Fibroblast of lung (primary cell): ENCODE data around the gene GPR141. TPM values are rescaled to one million over a fixed set of nuclear protein-coding genes. Genes with fewer than 3 reads are reported as not detected.

ENCODE experiments used
- DNase-seq, 2 donors: peaks; one replicate each; pipeline versions ENCODE4 v3.0.0 to v3.0.0-alpha.2; 2010; ENCODE audit warnings: low read depth in 2 of 2
- H2AFZ ChIP-seq: 2 replicates; pipeline ENCODE4 v1.5.1; 2012; ENCODE audit warnings: low read length, control low read depth, inconsistent platforms
- H3K27ac ChIP-seq: 2 replicates; pipeline ENCODE4 v1.5.1; 2011; ENCODE audit warnings: low read length, control low read depth; ENCODE audit not compliant: insufficient read depth
- H3K27me3 ChIP-seq: 2 replicates; pipeline ENCODE4 v1.5.1; 2011; ENCODE audit warnings: mild to moderate bottlenecking, low read length; ENCODE audit not compliant: control insufficient read depth, insufficient read depth
- H3K36me3 ChIP-seq: 2 replicates; pipeline ENCODE4 v1.5.1; 2011; ENCODE audit warnings: low read length; ENCODE audit not compliant: control insufficient read depth, insufficient read depth
- H3K4me1 ChIP-seq: 2 replicates; pipeline ENCODE4 v1.5.1; 2011; ENCODE audit warnings: low read length; ENCODE audit not compliant: control insufficient read depth, insufficient read depth; ENCODE audit errors: extremely low read depth
- H3K4me2 ChIP-seq: 2 replicates; pipeline ENCODE4 v1.5.1; 2011; ENCODE audit warnings: low read length, control low read depth; ENCODE audit not compliant: insufficient read depth; ENCODE audit errors: extremely low read depth
- H3K4me3 ChIP-seq, 4 experiments: fragments of 200-600 bp in 1 of 4; sonication (generic) in 1 of 4; replicated peaks in 1 of 4; 2 replicates each; pipeline ENCODE4 v1.5.1; 2011 to 2016; ENCODE audit warnings: low read length in 4 of 4, low read depth in 3 of 4, mild to moderate bottlenecking in 3 of 4, control low read depth in 2 of 4, inconsistent platforms in 1 of 4, mixed read lengths in 1 of 4; ENCODE audit not compliant: insufficient read depth in 1 of 4; ENCODE audit errors: control extremely low read depth in 1 of 4
- H3K79me2 ChIP-seq: 2 replicates; pipeline ENCODE4 v1.5.1; 2012; ENCODE audit warnings: mild to moderate bottlenecking, low read length, inconsistent platforms; ENCODE audit not compliant: control insufficient read depth, insufficient read depth
- H3K9ac ChIP-seq: 2 replicates; pipeline ENCODE4 v1.5.1; 2011; ENCODE audit warnings: mild to moderate bottlenecking, low read length, control low read depth; ENCODE audit not compliant: insufficient read depth
- H3K9me3 ChIP-seq: 2 replicates; pipeline ENCODE4 v1.5.1; 2012; ENCODE audit warnings: low read depth, low read length; ENCODE audit not compliant: control insufficient read depth, insufficient read depth
- H4K20me1 ChIP-seq: 2 replicates; pipeline ENCODE4 v1.5.1; 2011; ENCODE audit warnings: low read length; ENCODE audit not compliant: control insufficient read depth, insufficient read depth; ENCODE audit errors: extremely low read depth
- CTCF ChIP-seq, 2 donors: IDR thresholded peaks in 1 of 2; conservative IDR thresholded peaks in 1 of 2; 1 replicate in 1 of 2; 2 replicates in 1 of 2; pipeline ENCODE4 v1.5.1; 2011 to 2012; ENCODE audit warnings: low read length in 2 of 2, control low read depth in 1 of 2, inconsistent platforms in 1 of 2, low read depth in 1 of 2, mild to moderate bottlenecking in 1 of 2
- EZH2 ChIP-seq: IDR thresholded peaks from 2 replicates; pipeline ENCODE4 v1.5.1; 2012; ENCODE audit warnings: low read length, control low read depth, mild to moderate bottlenecking; ENCODE audit errors: missing control alignments
- polyA plus RNA-seq, 2 donors: library from polyadenylated mRNA; depleted of rRNA in 1 of 2; stranded (reverse) in 1 of 2; unstranded in 1 of 2; fragments of >200 nt; gene quantifications; 2 replicates each; pipeline ENCODE4 v1.2.1, GENCODE V29; 2011 to 2012; ENCODE audit warnings: missing spikeins in 1 of 2
- total RNA-seq: library from RNA; depleted of rRNA; stranded (reverse); fragments of >200 nt; gene quantifications from 2 replicates; pipeline ENCODE4 v1.2.1, GENCODE V29; 2014

GPR141 gene
- total and polyA plus RNA-seq, 2 donors (not counting 1 experiment from before 2014, with no cell fraction given) = not detected

- DNase-seq = no peak
- no peak overlapping the region for H3K9ac ChIP-seq
- no peaks in the 10 kb centered on the region for H3K9me3 ChIP-seq
- H3K27ac ChIP-seq = no peak overlapping the region
- TF ChIP-seq EZH2 (no peak), CTCF (conservative IDR thresholded peaks at IDR 0.05 in 1 of 2, IDR thresholded peaks at IDR 0.05 in 1 of 2; ENCODE audit: low read depth in 1 of 2, low read length in 2 of 2) (no peak)
- no peaks in the 10 kb centered on the region for H3K36me3 ChIP-seq
- no peaks in the 10 kb centered on the region for H3K4me1 ChIP-seq
- H4K20me1 ChIP-seq = no peaks in the 10 kb centered on the region
- no peaks in the 10 kb centered on the region for H3K27me3 ChIP-seq
- no peak overlapping the region for H3K4me2 ChIP-seq
- no peak overlapping the region for H2AFZ ChIP-seq
- no peaks in the 10 kb centered on the region for H3K79me2 ChIP-seq
- no peak overlapping the region for H3K4me3 ChIP-seq
Measured at GRCh38 chr7:37643876-37644275, 39.7 kb upstream of the GPR141 start.

GRCh38 chr7:37645282-37646050 is 38.1 kb upstream of the GPR141 start:
- no peak overlapping the region for H2AFZ ChIP-seq
- no peak overlapping the region for H3K9ac ChIP-seq
- no peak overlapping the region for H3K4me3 ChIP-seq
- no peak for TF ChIP-seq EZH2
- TF ChIP-seq CTCF (conservative IDR thresholded peaks at IDR 0.05 in 1 of 2, IDR thresholded peaks at IDR 0.05 in 1 of 2; ENCODE audit: low read depth in 1 of 2, low read length in 2 of 2) = no peak
- H3K27me3 ChIP-seq = no peaks in the 10 kb centered on the region
- H3K9me3 ChIP-seq = no peaks in the 10 kb centered on the region
- H3K27ac ChIP-seq = no peak overlapping the region
- no peak overlapping the region for H3K4me2 ChIP-seq
- no peak for DNase-seq
- H3K4me1 ChIP-seq = no peaks in the 10 kb centered on the region
- H3K79me2 ChIP-seq = no peaks in the 10 kb centered on the region
- no peaks in the 10 kb centered on the region for H4K20me1 ChIP-seq
- H3K36me3 ChIP-seq = no peaks in the 10 kb centered on the region

GRCh38 chr7:37656913-37657530 is 26.5 kb upstream of the GPR141 start:
- H3K36me3 ChIP-seq = no peaks in the 10 kb centered on the region

More at GRCh38 chr7:37656913-37657530, 26.5 kb upstream of the GPR141 start:
- Histone ChIP-seq H3K4me3 (no peak overlapping the region), H3K9ac (no peak overlapping the region), H3K27ac (no peak overlapping the region), H3K9me3 (no peaks in the 10 kb centered on the region), H3K27me3 (no peaks in the 10 kb centered on the region), H4K20me1 (no peaks in the 10 kb centered on the region), H2AFZ (no peak overlapping the region), H3K79me2 (no peaks in the 10 kb centered on the region), H3K4me1 (no peaks in the 10 kb centered on the region), H3K4me2 (no peak overlapping the region)
- no peak for TF ChIP-seq EZH2
- TF ChIP-seq CTCF (conservative IDR thresholded peaks at IDR 0.05 in 1 of 2, IDR thresholded peaks at IDR 0.05 in 1 of 2; ENCODE audit: low read depth in 1 of 2, low read length in 2 of 2) = no peak
- DNase-seq = no peak
